ENCODE measurements around the gene SMYD5.

SMYD5 gene

GRCh38 chr2:73252238-73253027 is 38.4 kb downstream of the SMYD5 start:
- TF ChIP-seq, protein P1, sequence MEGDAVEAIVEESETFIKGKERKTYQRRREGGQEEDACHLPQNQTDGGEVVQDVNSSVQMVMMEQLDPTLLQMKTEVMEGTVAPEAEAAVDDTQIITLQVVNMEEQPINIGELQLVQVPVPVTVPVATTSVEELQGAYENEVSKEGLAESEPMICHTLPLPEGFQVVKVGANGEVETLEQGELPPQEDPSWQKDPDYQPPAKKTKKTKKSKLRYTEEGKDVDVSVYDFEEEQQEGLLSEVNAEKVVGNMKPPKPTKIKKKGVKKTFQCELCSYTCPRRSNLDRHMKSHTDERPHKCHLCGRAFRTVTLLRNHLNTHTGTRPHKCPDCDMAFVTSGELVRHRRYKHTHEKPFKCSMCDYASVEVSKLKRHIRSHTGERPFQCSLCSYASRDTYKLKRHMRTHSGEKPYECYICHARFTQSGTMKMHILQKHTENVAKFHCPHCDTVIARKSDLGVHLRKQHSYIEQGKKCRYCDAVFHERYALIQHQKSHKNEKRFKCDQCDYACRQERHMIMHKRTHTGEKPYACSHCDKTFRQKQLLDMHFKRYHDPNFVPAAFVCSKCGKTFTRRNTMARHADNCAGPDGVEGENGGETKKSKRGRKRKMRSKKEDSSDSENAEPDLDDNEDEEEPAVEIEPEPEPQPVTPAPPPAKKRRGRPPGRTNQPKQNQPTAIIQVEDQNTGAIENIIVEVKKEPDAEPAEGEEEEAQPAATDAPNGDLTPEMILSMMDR (conservative IDR thresholded peaks at IDR 0.05; ENCODE audit: control insufficient read depth, insufficient read depth, low read depth, low read length), result no peak
- no peak for DNase-seq (ENCODE audit: low read depth)
- no peak overlapping the region for H3K4me3 ChIP-seq (ENCODE audit: control insufficient read depth, low read depth, low read length)

DNA sequence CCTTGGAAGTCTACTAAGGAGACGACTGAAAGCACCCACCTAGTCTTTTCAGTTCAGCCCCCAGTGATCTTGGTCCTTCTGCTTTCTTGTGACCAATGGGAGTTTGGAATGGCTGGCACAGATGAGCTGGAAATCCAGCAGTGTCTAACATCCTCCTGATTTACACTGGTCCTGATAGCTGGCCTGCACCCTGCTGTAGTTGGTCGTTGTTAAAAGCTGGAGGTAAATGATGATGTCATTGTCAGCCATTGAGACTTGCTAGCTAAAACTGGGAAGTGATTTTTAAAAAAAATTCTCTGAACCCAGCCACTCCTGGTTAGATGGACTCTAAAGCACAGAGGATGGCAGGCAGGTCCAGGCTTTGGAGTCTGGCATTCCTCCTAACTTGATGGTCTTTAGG is 39.4 kb downstream of the SMYD5 start:
- H3K4me3 ChIP-seq (ENCODE audit: control insufficient read depth, low read depth, low read length), result no peak overlapping the region
- TF ChIP-seq, protein P1 (conservative IDR thresholded peaks at IDR 0.05; ENCODE audit: control insufficient read depth, insufficient read depth, low read depth, low read length), result no peak
- no peak for DNase-seq (ENCODE audit: low read depth)

DNA sequence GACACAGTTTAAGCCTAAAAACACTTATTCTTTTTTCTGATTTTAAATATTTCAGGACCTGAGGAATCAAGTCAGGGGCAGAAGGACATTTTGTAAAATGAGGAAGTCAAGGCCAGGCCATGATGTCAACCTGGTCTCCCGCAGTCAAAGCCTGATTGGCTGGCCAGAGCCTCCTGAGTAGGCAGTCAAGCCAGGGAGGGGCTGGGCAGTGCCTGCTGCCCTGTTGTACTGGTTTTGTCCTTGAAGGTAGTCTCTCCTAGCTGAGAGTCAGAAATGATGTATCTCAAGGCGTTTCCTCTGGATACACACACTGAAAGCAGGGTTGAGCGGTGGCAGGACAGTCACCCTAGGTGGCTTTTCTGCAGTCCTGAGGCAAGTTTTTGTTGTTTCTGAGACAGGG is 39.9 kb downstream of the SMYD5 start:
- no peak overlapping the region for H3K4me3 ChIP-seq (ENCODE audit: control insufficient read depth, low read depth, low read length)
- TF ChIP-seq, protein P1 (conservative IDR thresholded peaks at IDR 0.05; ENCODE audit: control insufficient read depth, insufficient read depth, low read depth, low read length), result no peak
- no peak for DNase-seq (ENCODE audit: low read depth)

GRCh38 chr2:73254343-73255006 is 40.4 kb downstream of the SMYD5 start:
- no peak for DNase-seq (ENCODE audit: low read depth)
- TF ChIP-seq, protein P1 (conservative IDR thresholded peaks at IDR 0.05; ENCODE audit: control insufficient read depth, insufficient read depth, low read depth, low read length), result no peak
- H3K4me3 ChIP-seq (ENCODE audit: control insufficient read depth, low read depth, low read length), result no peak overlapping the region

DNA sequence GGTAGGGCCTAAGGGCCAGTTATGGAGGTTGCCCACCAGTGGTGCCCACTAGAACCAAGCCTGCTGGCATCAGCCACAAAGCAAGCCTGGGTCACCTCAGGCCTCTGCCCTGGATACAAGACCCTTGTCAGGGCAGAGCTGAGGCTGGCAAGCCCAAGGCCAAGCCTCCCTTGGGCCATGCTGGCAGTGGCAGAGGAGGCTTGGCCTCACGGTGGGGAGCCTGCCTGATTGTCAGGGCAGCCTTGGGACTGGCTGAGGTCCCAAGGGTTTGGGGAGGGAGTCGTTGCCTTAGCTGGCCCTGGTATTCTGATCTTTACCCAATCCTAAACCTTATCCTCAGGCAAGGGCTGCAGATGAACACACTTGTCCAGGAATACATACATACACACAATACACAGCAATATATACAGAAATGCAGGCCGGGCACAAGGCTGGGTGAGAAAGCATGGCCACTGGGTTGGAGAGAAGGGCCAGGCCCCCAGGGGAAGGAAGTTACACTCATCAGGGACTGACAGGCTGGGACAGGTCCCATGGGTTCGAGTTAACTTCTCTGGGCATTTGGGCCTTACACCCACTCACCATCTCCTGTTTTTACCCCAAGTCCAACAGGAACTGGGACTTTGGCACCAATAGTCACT is 41.1 kb downstream of the SMYD5 start:
- H3K4me3 ChIP-seq (ENCODE audit: control insufficient read depth, low read depth, low read length), result no peak overlapping the region
- DNase-seq (ENCODE audit: low read depth), result no peak
- TF ChIP-seq, protein P1 (conservative IDR thresholded peaks at IDR 0.05; ENCODE audit: control insufficient read depth, insufficient read depth, low read depth, low read length), result no peak

DNA sequence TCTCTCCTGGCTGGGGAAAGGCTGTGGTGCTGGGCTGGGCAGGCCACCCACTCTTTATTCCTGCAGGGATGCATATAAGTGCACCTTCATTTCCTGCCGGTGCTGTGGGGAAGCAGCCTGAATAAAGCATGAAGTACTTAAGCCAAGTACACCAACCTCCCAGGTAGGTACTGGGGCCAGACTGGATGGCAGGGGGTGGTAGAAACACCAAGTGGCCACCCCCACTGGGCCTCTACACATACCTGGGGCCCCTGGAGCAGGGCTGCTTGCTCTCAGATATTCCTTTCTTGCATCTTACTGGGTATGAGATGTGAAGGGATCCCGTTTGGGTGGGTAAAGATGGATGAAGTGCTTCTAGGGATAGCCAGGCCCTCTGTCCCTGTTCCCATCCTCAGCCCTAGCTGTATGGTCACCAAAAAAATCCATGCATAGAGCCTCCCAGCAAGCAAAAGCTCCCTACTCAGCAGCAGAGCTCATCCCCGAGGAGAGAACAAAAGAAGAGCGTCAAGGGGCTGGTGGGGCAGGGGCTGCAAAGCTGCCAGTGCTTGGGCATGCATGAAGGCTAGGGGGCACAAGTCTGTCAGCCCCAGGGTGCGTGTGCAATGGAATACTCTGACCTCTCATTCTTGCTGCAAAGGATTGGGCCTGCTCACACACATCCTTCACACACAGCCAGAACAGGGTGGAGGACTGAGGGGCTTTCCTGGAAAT is 42.0 kb downstream of the SMYD5 start:
- H3K4me3 ChIP-seq (ENCODE audit: control insufficient read depth, low read depth, low read length), result no peak overlapping the region
- no peak for DNase-seq (ENCODE audit: low read depth)

More for the DNA sequence above, 42.0 kb downstream of the SMYD5 start:
- TF ChIP-seq, protein P1 (conservative IDR thresholded peaks at IDR 0.05; ENCODE audit: control insufficient read depth, insufficient read depth, low read depth, low read length), result no peak

All from fibroblast of mammary gland (primary cell).